Adipose tissue (tissue), 3 donors: ENCODE measurements around the gene BCO1. TPM values are rescaled to one million over a fixed set of nuclear protein-coding genes. Genes with fewer than 3 reads are reported as not detected.

ENCODE experiments used
- H3K27ac ChIP-seq: one replicate; pipeline ENCODE4 v1.5.1; 2013; ENCODE audit warnings: low read depth, low read length
- WGBS, 3 donors: extraction: QIAGEN DNeasy Blood & Tissue Kit; methylation state at CpG; one replicate each; pipeline ENCODE4 v1.1.7; 2013; 5-methylcytosine and 5-hydroxymethylcytosine counted together
- polyA plus RNA-seq, 3 donors: library from polyadenylated mRNA; stranded (reverse); fragments of 200-250 nt; gene quantifications; one replicate each; pipeline ENCODE4 v1.2.3, GENCODE V29; 2013
- donor health status: healthy with polysubstance abuse.
- donor health status: Bipolar disorder and iron deficiency.
- donor health status: healthy.

Gene BCO1
- polyA plus RNA-seq, 3 donors = 0.06 TPM; not detected in 2

- no peak overlapping the region for H3K27ac ChIP-seq
- WGBS, 3 donors = 88 to 95% (median 92%) methylated on average over 5 of the region's 5 CpGs
Measured at GRCh38 chr16:81337097-81337496, 98.6 kb downstream of the BCO1 start.

Other genes starting within 250 kb of the BCO1 start
- gene CMC2, start 231.8 kb upstream of the BCO1 start, polyA plus RNA-seq = 10 to 100 TPM; 43.4 to 77.3 (median 66.1) TPM
- 1 to 10 TPM; 2.6 to 7.0 (median 6.6) TPM for gene CENPN, start 231.5 kb upstream of the BCO1 start, polyA plus RNA-seq
- gene ATMIN, start 202.8 kb upstream of the BCO1 start, polyA plus RNA-seq = 10 to 100 TPM in 2 of 3 donors, 1 to 10 TPM in 1; 8.5 to 17.2 (median 12.9) TPM
- under 1 TPM; 0.46 to 0.94 (median 0.67) TPM for gene C16orf46, start 161.5 kb upstream of the BCO1 start, polyA plus RNA-seq
- 10 to 100 TPM; 20.1 to 65.1 (median 62.8) TPM for gene GCSH, start 142.3 kb upstream of the BCO1 start, polyA plus RNA-seq
- gene GAN, start 76.3 kb downstream of the BCO1 start, polyA plus RNA-seq = 1 to 10 TPM in 1 of 3 donors, under 1 TPM in 2; 0.56 to 1.0 (median 0.79) TPM
- 10 to 100 TPM in 2 of 3 donors, 1 to 10 TPM in 1; 9.2 to 22.9 (median 13.3) TPM for gene CMIP, start 206.1 kb downstream of the BCO1 start, polyA plus RNA-seq